ACC112 (cell line): Measurements from ENCODE around the gene PDGFD.

Experiments
- H2AFZ ChIP-seq: fragments of 200-600 bp; sonication (generic); one replicate; pipeline ENCODE4 v1.6.0; 2017; ENCODE audit warnings: antibody characterized with exemption, low read length; ENCODE audit not compliant: unreplicated experiment
- H3K27ac ChIP-seq: fragments of 200-600 bp; sonication (generic); 2 replicates; pipeline ENCODE4 v1.5.1; 2014; ENCODE audit warnings: low read depth, mild to moderate bottlenecking, antibody characterized with exemption, low read length, moderate library complexity
- H3K27me3 ChIP-seq: fragments of 200-600 bp; sonication (generic); 2 replicates; pipeline ENCODE4 v1.6.1; 2014; ENCODE audit warnings: mild to moderate bottlenecking, antibody characterized with exemption, low read length, moderate library complexity, mixed read lengths; ENCODE audit not compliant: insufficient read depth
- H3K36me3 ChIP-seq: fragments of 200-600 bp; sonication (generic); 2 replicates; pipeline ENCODE4 v1.6.1; 2016; ENCODE audit warnings: mild to moderate bottlenecking, antibody characterized with exemption, low read length, moderate library complexity, mixed read lengths; ENCODE audit not compliant: insufficient read depth
- H3K4me1 ChIP-seq: fragments of 200-600 bp; sonication (generic); one replicate; pipeline ENCODE4 v1.6.1; 2016; ENCODE audit warnings: low read length, mixed read lengths; ENCODE audit not compliant: insufficient read depth, unreplicated experiment, control insufficient read depth
- H3K4me3 ChIP-seq: fragments of 200-600 bp; sonication (generic); 2 replicates; pipeline ENCODE4 v1.5.1; 2014; ENCODE audit warnings: mild to moderate bottlenecking, low read depth, low read length
- H3K79me2 ChIP-seq: fragments of 200-600 bp; sonication (generic); one replicate; pipeline ENCODE4 v1.6.0; 2016; ENCODE audit warnings: low read length; ENCODE audit not compliant: control insufficient read depth, unreplicated experiment, insufficient read depth

Gene PDGFD

DNA sequence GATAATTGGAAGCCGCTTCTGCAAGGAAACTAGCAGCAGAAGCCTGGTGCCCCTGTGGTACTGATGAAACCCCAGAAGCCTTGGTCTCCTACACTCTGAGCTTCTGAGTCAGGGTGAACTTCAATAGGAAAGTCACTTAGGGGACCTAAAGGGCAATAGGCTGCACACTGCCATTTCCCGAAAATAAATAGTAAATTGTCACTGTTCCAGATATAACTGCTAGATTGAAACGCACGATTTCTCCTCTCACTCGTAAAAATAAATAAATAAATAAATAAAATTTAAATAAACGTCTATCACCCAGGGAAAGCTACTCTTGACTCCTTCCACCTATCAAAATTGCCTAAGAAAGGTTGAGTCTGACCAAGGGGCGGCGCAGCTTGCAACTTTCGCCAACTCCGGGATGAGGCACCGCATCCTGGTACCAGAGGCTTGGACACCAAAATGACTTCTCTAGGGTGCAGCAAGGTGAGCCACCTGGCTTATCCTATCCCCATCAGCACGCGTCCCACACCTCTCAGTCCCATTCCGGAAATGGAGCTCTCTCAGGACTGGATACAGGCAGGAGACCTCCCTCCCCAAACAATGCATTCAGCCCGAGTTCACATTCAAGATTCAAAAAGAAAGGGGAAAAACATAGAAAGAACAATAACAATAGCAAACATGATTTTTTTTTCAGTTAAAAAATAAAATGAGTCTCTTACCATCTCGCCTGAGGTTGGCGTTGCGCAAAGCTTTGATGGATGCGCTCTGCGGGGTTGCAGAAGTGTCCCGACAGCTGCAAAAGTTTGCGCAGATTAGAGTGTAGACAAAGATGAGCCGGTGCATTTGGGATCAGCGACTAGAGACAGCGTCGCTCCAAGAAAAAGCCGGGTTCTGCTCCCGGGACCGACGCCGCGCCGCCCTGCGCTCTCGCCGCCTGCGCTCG is 583 bp downstream of the PDGFD start:
- H3K4me3 ChIP-seq: peak overlapping the region; percentile 86
- no peaks in the 10 kb centered on the region for H3K79me2 ChIP-seq
- H2AFZ ChIP-seq: peak overlapping the region; percentile 88
- no peaks in the 10 kb centered on the region for H3K36me3 ChIP-seq
- no peak overlapping the region for H3K27ac ChIP-seq
- H3K4me1 ChIP-seq: no peaks in the 10 kb centered on the region
- no peaks in the 10 kb centered on the region for H3K27me3 ChIP-seq

- no peaks in the 10 kb centered on the region for H3K36me3 ChIP-seq
- H2AFZ ChIP-seq: no peak overlapping the region
- no peaks in the 10 kb centered on the region for H3K4me1 ChIP-seq
- no peak overlapping the region for H3K27ac ChIP-seq
- no peaks in the 10 kb centered on the region for H3K27me3 ChIP-seq
- H3K4me3 ChIP-seq: no peak overlapping the region
- no peaks in the 10 kb centered on the region for H3K79me2 ChIP-seq
Observed at GRCh38 chr11:104161751-104162450, 2.0 kb downstream of the PDGFD start.

DNA sequence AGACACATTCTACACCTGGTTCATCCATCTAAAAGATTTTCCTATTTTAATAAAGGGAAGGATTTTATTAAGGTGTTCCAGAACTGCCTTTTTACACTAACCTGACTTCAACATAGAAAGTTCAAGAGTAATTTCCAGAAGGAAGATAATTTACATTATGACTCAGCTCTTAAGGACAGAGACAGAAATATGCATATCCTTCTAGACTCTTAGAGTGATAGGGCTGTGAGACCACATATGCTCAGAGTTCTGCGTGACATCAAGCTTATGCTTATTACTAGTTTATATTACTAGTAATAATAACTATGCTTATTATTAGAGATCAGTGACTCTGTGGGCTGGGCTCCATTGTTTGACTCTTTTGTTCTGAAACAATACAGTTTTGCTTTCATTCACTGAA is 4.6 kb downstream of the PDGFD start:
- H2AFZ ChIP-seq: no peak overlapping the region
- H3K4me3 ChIP-seq: no peak overlapping the region
- no peaks in the 10 kb centered on the region for H3K4me1 ChIP-seq
- no peak overlapping the region for H3K27ac ChIP-seq
- no peaks in the 10 kb centered on the region for H3K36me3 ChIP-seq
- H3K27me3 ChIP-seq: no peaks in the 10 kb centered on the region
- no peaks in the 10 kb centered on the region for H3K79me2 ChIP-seq

DNA sequence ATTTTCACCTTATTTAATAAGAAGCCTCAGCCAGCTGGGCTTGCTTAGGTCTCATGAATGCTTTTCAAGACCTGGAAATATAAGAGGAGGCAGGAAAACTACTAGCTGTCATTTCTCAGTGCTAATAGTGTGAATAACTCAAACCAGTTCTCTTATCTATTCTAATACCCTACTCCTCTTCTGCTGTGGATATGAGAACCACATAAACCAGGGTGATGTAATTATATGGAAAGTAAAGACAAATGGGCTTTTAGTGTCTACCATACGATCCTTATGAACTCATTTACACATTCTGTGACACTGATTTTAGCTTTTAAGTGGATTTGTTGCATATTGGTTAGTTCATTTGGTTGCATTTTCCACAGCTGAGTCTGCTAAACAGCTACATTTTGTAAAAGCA is 8.6 kb downstream of the PDGFD start:
- H3K4me3 ChIP-seq: no peak overlapping the region
- no peaks in the 10 kb centered on the region for H3K36me3 ChIP-seq
- H3K79me2 ChIP-seq: no peaks in the 10 kb centered on the region
- no peak overlapping the region for H2AFZ ChIP-seq
- H3K27me3 ChIP-seq: no peaks in the 10 kb centered on the region
- H3K27ac ChIP-seq: no peak overlapping the region
- no peaks in the 10 kb centered on the region for H3K4me1 ChIP-seq

DNA sequence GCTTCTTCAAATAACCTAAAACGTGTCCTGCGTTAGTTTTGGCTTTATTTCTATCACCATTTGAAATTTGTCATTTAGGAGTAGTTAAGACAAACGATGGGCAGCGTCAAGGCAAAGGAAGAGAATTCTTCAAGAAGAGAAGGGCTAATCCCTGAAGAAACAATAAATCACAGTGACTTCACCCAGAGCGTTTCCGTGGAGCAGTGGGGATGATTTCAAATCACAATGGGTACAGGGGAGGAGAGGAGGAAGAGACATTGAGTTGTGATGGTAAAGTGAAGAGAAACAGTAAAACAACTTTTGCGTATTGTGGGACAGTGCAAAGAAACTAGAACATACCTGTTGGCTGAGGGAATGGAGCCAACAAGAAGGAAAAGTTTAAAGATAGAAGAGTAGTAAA is 9.7 kb downstream of the PDGFD start:
- H3K36me3 ChIP-seq: no peaks in the 10 kb centered on the region
- H3K27me3 ChIP-seq: no peaks in the 10 kb centered on the region
- no peak overlapping the region for H3K27ac ChIP-seq
- H3K4me3 ChIP-seq: no peak overlapping the region
- H3K4me1 ChIP-seq: no peaks in the 10 kb centered on the region
- H3K79me2 ChIP-seq: no peaks in the 10 kb centered on the region
- H2AFZ ChIP-seq: no peak overlapping the region

- H3K4me3 ChIP-seq: no peak overlapping the region
- H2AFZ ChIP-seq: no peak overlapping the region
- no peaks in the 10 kb centered on the region for H3K36me3 ChIP-seq
- no peak overlapping the region for H3K27ac ChIP-seq
- no peaks in the 10 kb centered on the region for H3K27me3 ChIP-seq
- no peaks in the 10 kb centered on the region for H3K79me2 ChIP-seq
- peaks cover 4% of the 10 kb centered on the region for H3K4me1 ChIP-seq
Observed at GRCh38 chr11:104152941-104153505, 10.9 kb downstream of the PDGFD start.

DNA sequence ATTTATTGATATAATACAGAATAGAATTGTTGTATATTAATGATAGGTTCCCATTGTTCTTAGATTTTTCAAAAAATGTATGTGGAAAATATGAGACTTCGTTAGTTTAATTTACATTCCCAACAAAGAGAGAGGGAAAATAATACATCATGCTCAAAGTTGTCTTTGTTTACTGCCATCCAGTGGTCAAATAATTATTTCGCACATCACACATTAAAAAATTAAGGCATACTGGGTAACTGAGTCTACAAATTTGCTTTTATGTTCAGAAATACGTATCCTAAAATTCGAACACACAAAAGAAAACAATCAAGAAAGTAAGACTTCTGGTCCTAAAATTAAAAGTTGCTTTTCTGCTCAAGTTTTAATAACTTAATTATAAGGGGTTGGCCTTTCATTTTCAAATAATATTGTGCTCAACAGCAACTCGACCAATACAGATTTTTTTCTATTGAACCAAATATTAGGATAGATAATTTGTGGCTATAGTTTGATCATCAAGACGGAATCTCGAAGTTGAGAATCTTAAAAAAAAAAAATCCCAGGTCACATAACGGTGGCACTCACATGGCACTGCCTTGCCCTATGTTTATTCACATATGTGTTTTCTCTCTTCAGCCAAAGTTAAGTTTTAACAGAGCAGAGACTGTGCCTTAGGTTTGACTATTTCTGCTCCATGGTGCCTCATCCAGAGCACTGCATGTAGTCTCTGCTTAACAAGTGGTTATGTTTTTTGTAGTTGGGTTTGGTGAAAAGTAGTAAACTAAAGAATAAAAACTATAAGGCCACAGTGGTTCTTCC is 12.3 kb downstream of the PDGFD start:
- H3K27ac ChIP-seq: no peak overlapping the region
- peaks cover 7% of the 10 kb centered on the region for H3K4me1 ChIP-seq
- H3K36me3 ChIP-seq: no peaks in the 10 kb centered on the region
- peak overlapping the region; percentile 30 for H2AFZ ChIP-seq
- no peak overlapping the region for H3K4me3 ChIP-seq
- H3K27me3 ChIP-seq: no peaks in the 10 kb centered on the region
- no peaks in the 10 kb centered on the region for H3K79me2 ChIP-seq

- no peaks in the 10 kb centered on the region for H3K36me3 ChIP-seq
- H3K4me1 ChIP-seq: peaks cover 7% of the 10 kb centered on the region
- no peak overlapping the region for H3K27ac ChIP-seq
- H3K4me3 ChIP-seq: no peak overlapping the region
- no peaks in the 10 kb centered on the region for H3K27me3 ChIP-seq
- no peak overlapping the region for H2AFZ ChIP-seq
- H3K79me2 ChIP-seq: no peaks in the 10 kb centered on the region
Observed at GRCh38 chr11:104148706-104149105, 15.2 kb downstream of the PDGFD start.

- Histone ChIP-seq H3K36me3 (no peaks in the 10 kb centered on the region), H3K79me2 (no peaks in the 10 kb centered on the region), H2AFZ (no peak overlapping the region), H3K4me3 (no peak overlapping the region), H3K27me3 (no peaks in the 10 kb centered on the region), H3K27ac (no peak overlapping the region), H3K4me1 (peaks cover 7% of the 10 kb centered on the region)
Observed at GRCh38 chr11:104148074-104148473, 15.9 kb downstream of the PDGFD start.

DNA sequence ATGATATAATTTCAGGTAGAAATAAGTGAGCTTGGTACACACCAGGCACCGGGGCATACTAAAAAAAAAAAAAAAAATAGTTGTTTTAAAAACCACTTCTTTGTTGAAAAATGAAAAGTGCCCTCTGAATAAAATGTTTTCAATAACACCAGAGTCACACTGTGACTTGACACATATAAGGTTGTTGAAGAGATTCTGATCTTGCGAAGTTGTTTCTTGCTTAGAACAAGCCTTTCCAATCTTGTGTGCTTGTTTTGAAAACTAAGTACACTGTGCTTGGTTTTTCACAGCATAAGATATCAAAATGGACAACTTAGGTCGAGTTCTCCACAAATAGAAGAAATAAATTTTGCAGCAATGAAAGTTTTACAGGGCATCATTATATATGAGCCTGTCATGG is 17.0 kb downstream of the PDGFD start:
- Histone ChIP-seq H3K4me1 (peaks cover 7% of the 10 kb centered on the region), H2AFZ (no peak overlapping the region), H3K4me3 (no peak overlapping the region), H3K79me2 (no peaks in the 10 kb centered on the region), H3K27ac (no peak overlapping the region), H3K36me3 (no peaks in the 10 kb centered on the region), H3K27me3 (no peaks in the 10 kb centered on the region)
